ENCODE measurements around the gene GIGYF1. TPM values are rescaled to one million over a fixed set of nuclear protein-coding genes. Genes with fewer than 3 reads are reported as not detected.

The GIGYF1 gene
- total and polyA plus RNA-seq, 8 donors, result 10.5 to 127 (median 33.6) TPM

DNA sequence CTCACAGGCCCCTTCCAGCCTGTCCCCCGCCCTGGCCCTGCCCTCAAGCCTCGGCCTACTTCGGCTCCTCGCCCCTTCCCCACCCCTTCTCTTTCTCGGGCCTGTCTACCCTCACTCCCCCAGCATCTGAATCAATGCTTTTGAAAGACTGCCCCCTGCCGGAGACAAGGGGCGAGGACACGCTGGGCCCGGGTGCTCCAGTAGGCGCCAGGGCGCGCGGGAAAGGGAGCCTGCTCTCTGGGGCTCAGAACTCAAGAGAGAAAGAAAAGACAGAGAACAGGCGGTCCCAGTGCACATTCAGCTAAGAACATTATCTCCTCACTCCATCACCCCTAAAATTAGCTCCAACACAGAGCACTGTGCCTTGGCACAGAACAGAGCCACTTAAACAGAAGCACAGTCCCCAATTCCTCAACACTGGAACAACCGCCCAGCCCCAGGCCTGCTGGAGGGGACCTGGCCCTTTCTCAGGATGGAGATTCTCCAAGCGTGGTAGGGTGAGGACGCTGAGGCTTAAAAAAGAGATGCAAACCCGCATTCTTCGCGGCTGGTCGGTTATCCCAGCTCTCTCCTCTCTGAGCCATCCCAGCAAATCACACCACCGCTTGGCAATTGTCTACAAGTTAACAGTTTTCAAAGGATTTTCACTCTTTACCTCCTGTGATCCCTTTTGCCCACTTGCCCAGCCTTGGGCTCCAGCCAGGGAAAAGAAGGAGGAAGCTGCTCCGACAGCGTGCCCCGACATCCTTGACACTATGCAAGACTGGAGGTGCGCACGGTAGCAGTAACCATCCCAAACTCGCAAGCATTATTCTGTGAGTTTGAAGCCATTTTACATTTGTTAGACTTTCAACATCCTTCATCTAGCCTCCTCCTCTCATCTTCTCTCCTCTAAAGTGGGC, 2.1 kb downstream of the GIGYF1 start:
- TF ChIP-seq POLR2AphosphoS5 (IDR thresholded peaks at IDR 0.05), result peak in 1 of 3 donors; percentile 46
- TF ChIP-seq EP300 (IDR thresholded peaks at IDR 0.05), result no peak
- TF ChIP-seq, protein P1, sequence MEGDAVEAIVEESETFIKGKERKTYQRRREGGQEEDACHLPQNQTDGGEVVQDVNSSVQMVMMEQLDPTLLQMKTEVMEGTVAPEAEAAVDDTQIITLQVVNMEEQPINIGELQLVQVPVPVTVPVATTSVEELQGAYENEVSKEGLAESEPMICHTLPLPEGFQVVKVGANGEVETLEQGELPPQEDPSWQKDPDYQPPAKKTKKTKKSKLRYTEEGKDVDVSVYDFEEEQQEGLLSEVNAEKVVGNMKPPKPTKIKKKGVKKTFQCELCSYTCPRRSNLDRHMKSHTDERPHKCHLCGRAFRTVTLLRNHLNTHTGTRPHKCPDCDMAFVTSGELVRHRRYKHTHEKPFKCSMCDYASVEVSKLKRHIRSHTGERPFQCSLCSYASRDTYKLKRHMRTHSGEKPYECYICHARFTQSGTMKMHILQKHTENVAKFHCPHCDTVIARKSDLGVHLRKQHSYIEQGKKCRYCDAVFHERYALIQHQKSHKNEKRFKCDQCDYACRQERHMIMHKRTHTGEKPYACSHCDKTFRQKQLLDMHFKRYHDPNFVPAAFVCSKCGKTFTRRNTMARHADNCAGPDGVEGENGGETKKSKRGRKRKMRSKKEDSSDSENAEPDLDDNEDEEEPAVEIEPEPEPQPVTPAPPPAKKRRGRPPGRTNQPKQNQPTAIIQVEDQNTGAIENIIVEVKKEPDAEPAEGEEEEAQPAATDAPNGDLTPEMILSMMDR (IDR thresholded peaks at IDR 0.05), result peak in 5 of 7 experiments; percentile 77 to 95 (median 92)
- DNase-seq, result peak; percentile 81 to 92
- Histone ChIP-seq H3K27me3 (no peaks in the 10 kb centered on the region), H3K4me3 (peak overlapping the region; percentile 88 to 98 (median 95)), H3K36me3 (peaks cover 16 to 31% (median 28%) of the 10 kb centered on the region in 4 donors), H3K27ac (peak overlapping the region in 3 of 5 donors; percentile 22 to 90 (median 87)), H3K4me1 (peaks cover 37 to 71% (median 61%) of the 10 kb centered on the region in 4 donors), H3K9me3 (no peaks in the 10 kb centered on the region)
- intact Hi-C loops (cut with DNase I; ENCODE audit: low total_unique reads), result no loop called here
- WGBS, 5 donors, result 22 to 30% (median 29%) methylated on average over 25 to 28 of the region's 28 CpGs

DNA sequence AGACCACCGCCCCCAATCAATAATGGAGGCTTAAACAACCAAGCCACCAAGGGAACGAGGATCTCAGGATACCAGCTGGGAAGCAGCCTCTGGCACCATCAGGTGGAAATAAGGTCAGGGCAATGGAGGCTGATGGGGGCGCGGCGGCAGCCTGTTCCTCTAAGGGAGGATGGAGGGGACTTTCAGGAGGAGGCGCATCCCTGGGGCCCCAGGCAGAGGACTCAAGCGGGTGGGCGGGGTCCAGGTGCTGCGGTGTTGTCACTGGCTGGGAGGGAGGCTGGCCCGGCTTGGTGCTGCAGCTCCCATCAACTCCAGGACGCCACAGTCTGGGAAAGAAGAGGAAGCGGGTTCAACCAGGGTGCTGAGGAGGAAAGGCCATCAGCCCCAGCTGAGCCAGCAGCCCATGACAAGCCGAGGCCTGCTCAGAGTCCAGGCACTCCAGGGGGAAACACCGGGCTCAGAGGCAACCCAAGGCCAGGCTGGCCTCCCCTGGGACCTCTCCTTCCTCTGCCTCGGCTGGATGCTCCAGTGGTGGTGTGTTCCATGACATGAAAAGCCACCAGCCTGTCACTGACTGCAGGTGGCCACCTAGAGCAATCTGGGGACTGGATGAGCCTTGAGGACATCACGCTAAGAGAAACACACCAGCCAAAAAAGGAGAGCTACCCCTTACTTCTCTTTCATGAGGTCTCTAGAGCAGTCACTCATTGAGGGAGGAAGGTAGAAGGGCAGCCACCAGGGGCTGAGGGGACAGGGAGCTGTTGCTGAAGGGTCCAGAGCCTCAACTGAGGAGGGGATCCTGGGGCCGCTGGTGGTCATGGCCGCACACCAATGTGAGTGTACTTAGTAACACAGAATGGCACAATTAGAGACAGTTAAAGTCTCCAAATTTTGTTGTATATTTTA, 4.6 kb downstream of the GIGYF1 start:
- no peak overlapping the region for H3K27ac ChIP-seq
- WGBS, 5 donors, result 81 to 87% (median 86%) methylated on average over 16 to 18 of the region's 18 CpGs
- H3K27me3 ChIP-seq, result no peaks in the 10 kb centered on the region
- H3K4me1 ChIP-seq, result peaks cover 34 to 68% (median 53%) of the 10 kb centered on the region in 4 donors
- H3K36me3 ChIP-seq, result peaks cover 40 to 56% (median 53%) of the 10 kb centered on the region in 4 donors
- intact Hi-C loops (cut with DNase I; ENCODE audit: low total_unique reads), result no loop called here
- no peaks in the 10 kb centered on the region for H3K9me3 ChIP-seq
- TF ChIP-seq EP300 (IDR thresholded peaks at IDR 0.05) (no peak), POLR2AphosphoS5 (IDR thresholded peaks at IDR 0.05) (no peak), POLR2A (IDR thresholded peaks at IDR 0.05) (no peak)
- TF ChIP-seq, protein P1 (IDR thresholded peaks at IDR 0.05), result no peak
- no peak overlapping the region for H3K4me3 ChIP-seq
- DNase-seq, result peak in 1 of 2 donors; percentile 9

DNA sequence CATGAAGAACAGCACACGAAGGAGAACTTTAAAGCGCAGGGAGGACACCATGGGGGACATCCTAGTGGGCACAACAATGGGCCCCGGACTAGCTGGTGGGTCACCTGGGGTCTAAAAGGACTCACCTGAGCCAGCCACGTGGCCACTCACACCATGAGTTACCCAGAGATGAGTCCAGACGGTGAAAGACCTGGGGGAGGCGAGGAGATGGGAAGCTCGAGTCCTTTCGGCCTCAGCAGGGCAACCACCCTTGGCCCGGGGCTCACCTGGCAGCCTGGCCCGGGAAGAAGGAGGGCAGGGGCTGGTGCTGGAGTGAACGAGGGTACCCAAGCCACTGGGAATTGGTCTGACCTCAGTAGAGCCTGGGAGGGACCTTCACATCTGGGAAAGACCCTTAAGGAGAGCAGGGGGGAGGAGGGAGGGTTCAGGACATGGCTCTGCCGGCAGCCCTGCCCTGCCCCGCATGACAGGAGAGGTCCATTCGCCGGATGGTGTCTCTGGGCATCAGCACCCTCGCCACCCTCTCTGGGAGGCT, 5.7 kb downstream of the GIGYF1 start:
- H3K27ac ChIP-seq, result no peak overlapping the region
- intact Hi-C loops (cut with DNase I; ENCODE audit: low total_unique reads), result no loop called here
- DNase-seq, result no peak
- TF ChIP-seq, protein P1 (IDR thresholded peaks at IDR 0.05), result no peak
- TF ChIP-seq EP300 (IDR thresholded peaks at IDR 0.05) (no peak), POLR2A (IDR thresholded peaks at IDR 0.05) (no peak), POLR2AphosphoS5 (IDR thresholded peaks at IDR 0.05) (no peak)
- peaks cover 33 to 66% (median 50%) of the 10 kb centered on the region in 4 donors for H3K4me1 ChIP-seq
- no peak overlapping the region for H3K4me3 ChIP-seq
- WGBS, 5 donors, result 81 to 89% (median 84%) methylated on average over 14 to 16 of the region's 16 CpGs
- peaks cover 51 to 67% (median 64%) of the 10 kb centered on the region in 4 donors for H3K36me3 ChIP-seq
- no peaks in the 10 kb centered on the region for H3K9me3 ChIP-seq
- no peaks in the 10 kb centered on the region for H3K27me3 ChIP-seq

Data from stomach (tissue), 9 donors.